Uterus (tissue), 2 donors: Measurements from ENCODE around the gene HNRNPU.

Experiments used
- POLR2A ChIP-seq, 2 donors: fragments of 450-650 bp; IDR thresholded peaks; one replicate each; pipeline ENCODE4 v1.6.1; 2016; ENCODE audit warnings: antibody characterized with exemption in 2 of 2, mild to moderate bottlenecking in 1 of 2, moderate library complexity in 1 of 2
- TF ChIP-seq, protein P1 (sequence below), 4 experiments: fragments of 200-600 bp in 2 of 4; fragments of 450-650 bp in 2 of 4; sonication (generic) in 2 of 4; IDR thresholded peaks; one replicate each; pipeline ENCODE4 v1.5.1; 2016 to 2019; ENCODE audit warnings: antibody characterized with exemption in 4 of 4, mild to moderate bottlenecking in 2 of 4, moderate library complexity in 1 of 4

DNA sequence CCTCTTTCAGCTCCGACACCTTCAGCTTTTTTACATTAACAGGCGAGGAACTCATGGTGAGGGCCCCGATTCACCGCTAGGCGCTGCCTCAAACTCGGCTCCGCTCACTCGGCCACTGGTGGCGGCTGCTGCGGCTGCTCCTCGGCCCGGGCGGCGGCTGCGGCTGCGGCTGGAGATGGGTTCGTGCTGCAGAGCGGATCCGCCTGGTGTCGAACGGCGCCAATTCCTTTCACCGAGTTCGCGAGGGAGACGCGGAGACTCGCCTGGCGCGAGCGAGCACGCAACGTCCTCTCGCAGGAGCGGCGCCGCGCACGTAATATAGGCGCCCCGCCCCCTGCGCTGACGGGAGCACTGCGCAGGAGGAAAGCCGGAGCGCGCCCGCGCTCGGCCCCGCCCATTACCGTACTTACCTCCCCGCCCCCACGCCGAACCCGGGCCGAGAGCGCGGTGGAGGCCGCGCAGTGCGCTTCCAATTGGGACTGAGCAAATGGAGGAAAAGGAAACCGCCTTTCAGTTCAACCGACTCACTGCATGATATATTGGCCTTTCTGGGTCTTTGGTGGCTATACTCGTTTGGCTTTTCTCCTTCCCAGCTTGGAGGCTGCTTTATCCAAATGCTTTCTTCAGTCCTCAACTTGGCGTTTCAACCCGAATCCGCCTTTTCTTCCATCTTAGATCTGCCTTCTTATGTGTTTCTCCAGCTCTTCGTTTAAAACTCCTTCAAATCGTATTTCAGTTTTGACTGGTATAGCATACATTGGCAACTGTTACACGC lies at the start of gene HNRNPU:
- TF ChIP-seq, protein P1, sequence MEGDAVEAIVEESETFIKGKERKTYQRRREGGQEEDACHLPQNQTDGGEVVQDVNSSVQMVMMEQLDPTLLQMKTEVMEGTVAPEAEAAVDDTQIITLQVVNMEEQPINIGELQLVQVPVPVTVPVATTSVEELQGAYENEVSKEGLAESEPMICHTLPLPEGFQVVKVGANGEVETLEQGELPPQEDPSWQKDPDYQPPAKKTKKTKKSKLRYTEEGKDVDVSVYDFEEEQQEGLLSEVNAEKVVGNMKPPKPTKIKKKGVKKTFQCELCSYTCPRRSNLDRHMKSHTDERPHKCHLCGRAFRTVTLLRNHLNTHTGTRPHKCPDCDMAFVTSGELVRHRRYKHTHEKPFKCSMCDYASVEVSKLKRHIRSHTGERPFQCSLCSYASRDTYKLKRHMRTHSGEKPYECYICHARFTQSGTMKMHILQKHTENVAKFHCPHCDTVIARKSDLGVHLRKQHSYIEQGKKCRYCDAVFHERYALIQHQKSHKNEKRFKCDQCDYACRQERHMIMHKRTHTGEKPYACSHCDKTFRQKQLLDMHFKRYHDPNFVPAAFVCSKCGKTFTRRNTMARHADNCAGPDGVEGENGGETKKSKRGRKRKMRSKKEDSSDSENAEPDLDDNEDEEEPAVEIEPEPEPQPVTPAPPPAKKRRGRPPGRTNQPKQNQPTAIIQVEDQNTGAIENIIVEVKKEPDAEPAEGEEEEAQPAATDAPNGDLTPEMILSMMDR (IDR thresholded peaks at IDR 0.05), result peak in 2 of 4 experiments; percentile 35 to 54
- peak; percentile 98 to 100 for TF ChIP-seq POLR2A (IDR thresholded peaks at IDR 0.05)
